ENCODE data around the gene NEK1.
A peak's percentile ranks its signal among the peaks of the same experiment; 100 is the strongest.

Gene NEK1

DNA sequence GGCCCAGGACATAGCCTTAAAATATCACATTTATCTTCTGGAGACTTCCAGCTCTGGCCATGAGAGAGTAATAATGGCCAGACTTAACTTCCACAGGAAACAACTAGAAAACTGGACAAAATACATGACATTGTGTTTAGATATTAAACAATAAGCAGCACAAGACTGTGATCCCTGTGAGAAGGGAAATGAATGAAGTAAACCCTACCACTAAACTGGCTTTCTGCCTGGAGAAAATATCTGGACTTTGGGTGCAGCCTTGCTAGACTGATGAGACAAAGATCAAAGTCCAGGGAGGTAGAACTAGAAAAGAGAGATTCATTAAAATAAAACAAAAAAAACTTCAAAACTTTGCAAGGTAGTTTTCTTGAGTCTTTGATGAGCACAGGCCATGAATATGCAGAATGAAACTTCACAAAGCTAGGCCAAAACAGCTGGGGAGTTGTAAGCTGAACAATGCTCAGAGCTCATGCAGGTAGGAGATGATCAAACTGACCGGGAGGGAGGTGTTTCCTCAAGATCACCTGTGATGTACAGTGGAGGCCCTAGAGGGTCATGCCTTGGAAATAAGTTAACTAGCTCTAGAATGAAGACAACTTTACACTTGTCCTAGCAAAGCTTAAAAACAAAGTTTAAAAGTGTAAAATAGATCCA, 194.6 kb downstream of the NEK1 start:
- Mint-ChIP-seq H3K36me3 (ENCODE audit: low read depth) (peaks cover 19% of the 10 kb centered on the region), H3K27me3 (no peaks in the 10 kb centered on the region), H3K4me3 (no peak overlapping the region), H3K9me3 (no peaks in the 10 kb centered on the region), H3K27ac (no peak overlapping the region), H3K4me1 (ENCODE audit: low read depth) (peaks cover 25% of the 10 kb centered on the region)

DNA sequence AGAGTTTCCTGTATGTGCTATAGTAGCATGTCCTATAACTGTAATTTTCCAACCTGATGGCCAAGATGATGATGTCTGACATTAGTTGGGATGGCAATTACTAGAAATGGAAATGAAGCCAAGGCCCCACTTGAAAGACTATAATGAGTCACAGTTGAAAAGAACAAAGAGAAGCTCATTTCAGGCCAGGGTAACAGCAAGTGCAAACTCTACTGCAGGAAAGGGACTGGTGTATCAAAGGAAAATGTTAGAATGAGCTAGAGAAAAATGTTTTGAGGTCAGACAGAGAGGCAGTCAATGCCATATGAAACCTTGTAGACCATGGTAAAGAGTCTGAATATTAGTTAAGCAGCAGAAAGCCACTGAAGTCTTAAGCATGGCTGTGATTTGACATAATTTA, 195.4 kb downstream of the NEK1 start:
- Mint-ChIP-seq H3K27me3 (no peaks in the 10 kb centered on the region), H3K4me1 (ENCODE audit: low read depth) (peaks cover 32% of the 10 kb centered on the region), H3K4me3 (no peak overlapping the region), H3K9me3 (no peaks in the 10 kb centered on the region), H3K36me3 (ENCODE audit: low read depth) (peaks cover 13% of the 10 kb centered on the region), H3K27ac (peak overlapping the region; percentile 14)

DNA sequence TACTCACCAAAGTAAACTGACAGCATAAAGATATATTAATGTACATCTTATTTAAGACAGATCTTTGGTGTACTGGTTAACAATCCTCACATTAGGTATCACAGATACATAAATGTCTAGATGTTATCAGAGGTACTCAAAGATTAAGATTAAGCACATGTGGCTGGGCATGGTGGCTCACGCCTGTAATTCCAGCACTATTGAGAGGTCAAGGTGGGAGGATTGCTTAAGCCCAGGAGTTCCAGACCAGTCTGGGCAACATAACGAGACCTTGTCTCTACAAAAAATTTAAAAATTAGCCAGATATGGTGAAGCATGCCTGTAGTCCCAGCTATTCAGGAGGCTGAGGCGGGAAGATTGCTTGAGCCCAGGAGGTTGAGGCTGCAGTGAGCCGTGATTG, 195.9 kb downstream of the NEK1 start:
- Mint-ChIP-seq H3K4me1 (ENCODE audit: low read depth) (peaks cover 36% of the 10 kb centered on the region), H3K9me3 (no peaks in the 10 kb centered on the region), H3K27me3 (no peaks in the 10 kb centered on the region), H3K36me3 (ENCODE audit: low read depth) (peaks cover 8% of the 10 kb centered on the region), H3K27ac (peak overlapping the region; percentile 57), H3K4me3 (no peak overlapping the region)

DNA sequence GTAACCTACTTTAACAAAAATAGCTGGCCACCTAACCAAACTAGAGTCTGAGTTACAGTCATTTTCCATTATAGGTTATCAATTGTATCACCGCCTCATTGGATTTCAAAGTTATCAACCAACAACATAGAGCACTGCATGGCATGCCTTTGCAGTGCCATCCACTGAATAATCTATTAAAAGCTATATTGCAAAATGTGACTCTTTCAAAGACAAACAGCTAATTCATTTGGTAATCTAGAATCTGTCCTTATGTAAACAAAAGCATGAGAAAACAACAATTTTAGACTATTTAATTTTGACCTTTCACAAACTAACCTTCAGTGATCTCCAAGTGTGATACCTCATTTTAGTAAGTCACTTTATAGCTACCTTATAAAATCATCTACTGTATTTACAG, 197.5 kb downstream of the NEK1 start:
- Mint-ChIP-seq H3K36me3 (ENCODE audit: low read depth) (peaks cover 6% of the 10 kb centered on the region), H3K9me3 (no peaks in the 10 kb centered on the region), H3K27me3 (no peaks in the 10 kb centered on the region), H3K27ac (no peak overlapping the region), H3K4me1 (ENCODE audit: low read depth) (peaks cover 49% of the 10 kb centered on the region), H3K4me3 (no peak overlapping the region)

DNA sequence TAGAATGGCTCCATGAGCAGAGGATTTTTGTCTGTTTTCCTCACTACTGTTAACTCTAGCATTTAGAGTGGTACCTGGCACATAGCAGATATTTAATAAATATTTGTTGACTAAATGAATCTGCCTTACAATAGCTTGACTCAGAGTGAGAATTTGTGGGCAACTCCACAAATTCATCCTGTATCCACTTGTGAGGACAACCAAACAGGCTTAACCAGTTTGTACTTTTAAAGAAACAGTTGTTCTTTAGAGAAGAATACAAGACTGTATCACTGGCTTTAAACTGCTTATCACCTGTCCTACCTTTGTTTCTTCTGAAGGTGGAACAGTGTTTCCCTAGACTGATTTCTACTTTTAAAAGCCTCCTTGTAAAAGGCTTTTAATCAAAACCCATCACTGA, 200.3 kb downstream of the NEK1 start:
- Mint-ChIP-seq H3K27ac (no peak overlapping the region), H3K36me3 (ENCODE audit: low read depth) (peaks cover 2% of the 10 kb centered on the region), H3K9me3 (no peaks in the 10 kb centered on the region), H3K27me3 (no peaks in the 10 kb centered on the region), H3K4me1 (ENCODE audit: low read depth) (peaks cover 44% of the 10 kb centered on the region), H3K4me3 (no peak overlapping the region)

DNA sequence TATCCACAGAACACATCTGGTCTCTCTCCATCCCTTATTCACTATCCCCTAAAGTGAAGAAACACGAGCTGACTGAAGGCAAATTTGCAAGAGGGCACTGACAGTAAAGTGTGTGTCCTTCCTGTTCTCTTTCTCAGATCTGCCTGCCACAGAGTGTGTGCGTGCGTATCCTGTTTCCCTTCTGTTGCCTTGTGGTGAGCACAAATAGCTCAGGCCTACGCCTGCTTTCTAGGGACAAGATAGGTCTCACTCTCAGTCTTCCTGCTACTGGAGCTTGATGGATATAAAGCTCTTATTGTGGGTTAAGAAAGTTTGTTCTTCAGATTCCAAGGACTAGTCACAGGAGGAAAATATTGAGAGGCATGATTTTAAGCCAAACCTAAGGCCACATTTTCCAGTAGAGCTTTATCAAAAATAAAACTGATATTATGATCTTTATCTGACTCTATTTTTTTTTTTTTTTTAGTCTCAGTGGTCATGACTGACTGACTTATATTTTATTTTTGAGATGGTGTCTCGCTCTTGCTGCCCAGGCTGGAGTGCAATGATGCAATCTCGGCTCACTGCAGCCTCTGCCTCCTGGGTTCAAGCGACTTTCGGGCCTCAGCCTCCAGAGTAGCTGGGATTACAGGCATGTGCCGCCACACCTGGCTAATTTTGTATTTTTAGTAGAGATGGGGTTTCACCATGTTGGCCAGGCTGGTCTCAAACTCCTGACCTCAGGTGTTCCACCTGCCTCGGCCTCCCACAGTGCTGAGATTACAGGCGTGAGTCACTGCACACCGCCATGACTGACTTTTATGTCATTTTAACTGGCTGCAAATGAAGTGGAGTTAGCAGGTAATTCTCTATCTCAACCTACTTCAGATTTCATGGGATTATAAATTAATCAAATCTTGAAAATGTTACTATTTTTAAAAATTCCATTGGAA, 201.3 kb downstream of the NEK1 start:
- H3K4me1 Mint-ChIP-seq (ENCODE audit: low read depth), result peaks cover 34% of the 10 kb centered on the region
- H3K9me3 Mint-ChIP-seq, result no peaks in the 10 kb centered on the region
- H3K4me3 Mint-ChIP-seq, result peak overlapping the region; percentile 43
- H3K36me3 Mint-ChIP-seq (ENCODE audit: low read depth), result no peaks in the 10 kb centered on the region
- H3K27ac Mint-ChIP-seq, result peak overlapping the region; percentile 86
- H3K27me3 Mint-ChIP-seq, result no peaks in the 10 kb centered on the region

DNA sequence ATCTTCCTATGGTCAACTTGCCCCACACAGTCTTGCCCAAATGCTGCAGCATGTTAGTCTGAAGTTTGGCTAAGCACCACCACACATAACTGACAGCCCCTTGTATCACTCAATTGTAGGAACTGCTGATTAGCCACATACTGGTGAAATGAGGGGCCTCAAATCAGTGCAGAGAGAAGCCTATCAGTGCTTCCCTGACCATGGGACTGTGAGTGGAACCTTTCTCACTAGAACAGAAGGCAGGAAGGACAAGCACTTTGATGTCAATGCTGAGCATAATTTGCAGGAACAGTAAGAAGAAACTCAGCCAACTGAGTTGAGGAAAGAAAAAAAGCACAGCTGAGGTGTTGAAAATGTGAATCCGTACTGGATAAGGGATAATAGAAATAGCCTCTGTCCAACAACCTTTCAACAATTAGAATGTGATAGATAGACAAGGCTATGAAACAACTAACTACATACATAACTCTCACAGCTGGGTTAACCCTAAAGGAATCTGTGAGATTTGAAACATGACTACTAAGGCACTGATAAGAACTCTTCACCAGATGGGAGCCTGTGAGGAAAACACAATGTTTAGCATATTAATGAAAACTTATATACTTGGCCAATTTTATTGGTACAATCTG, 205.1 kb downstream of the NEK1 start:
- Mint-ChIP-seq H3K36me3 (ENCODE audit: low read depth) (peaks cover 4% of the 10 kb centered on the region), H3K27ac (no peak overlapping the region), H3K4me3 (no peak overlapping the region), H3K4me1 (ENCODE audit: low read depth) (peaks cover 23% of the 10 kb centered on the region), H3K9me3 (no peaks in the 10 kb centered on the region), H3K27me3 (no peaks in the 10 kb centered on the region)

DNA sequence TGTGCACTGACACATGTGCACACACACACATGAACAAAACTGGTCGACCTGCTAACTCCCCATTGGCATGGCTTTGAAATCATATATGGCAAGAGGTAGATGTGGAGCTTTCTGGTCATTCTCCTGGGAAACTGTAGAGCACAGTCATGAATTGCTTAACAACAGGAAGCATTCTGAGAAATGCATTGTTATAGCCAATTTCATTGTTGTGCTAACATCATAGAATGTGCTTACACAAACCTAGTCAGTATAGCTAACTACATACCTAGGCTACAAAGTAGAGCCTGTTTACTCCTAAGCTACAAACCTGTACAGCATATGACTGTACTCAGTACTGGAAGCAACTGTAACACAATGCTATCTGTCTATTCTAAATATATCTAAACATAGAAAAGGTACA, 207.4 kb downstream of the NEK1 start:
- Mint-ChIP-seq H3K4me1 (ENCODE audit: low read depth) (peaks cover 3% of the 10 kb centered on the region), H3K4me3 (no peak overlapping the region), H3K36me3 (ENCODE audit: low read depth) (peaks cover 15% of the 10 kb centered on the region), H3K9me3 (no peaks in the 10 kb centered on the region), H3K27ac (no peak overlapping the region), H3K27me3 (no peaks in the 10 kb centered on the region)

DNA sequence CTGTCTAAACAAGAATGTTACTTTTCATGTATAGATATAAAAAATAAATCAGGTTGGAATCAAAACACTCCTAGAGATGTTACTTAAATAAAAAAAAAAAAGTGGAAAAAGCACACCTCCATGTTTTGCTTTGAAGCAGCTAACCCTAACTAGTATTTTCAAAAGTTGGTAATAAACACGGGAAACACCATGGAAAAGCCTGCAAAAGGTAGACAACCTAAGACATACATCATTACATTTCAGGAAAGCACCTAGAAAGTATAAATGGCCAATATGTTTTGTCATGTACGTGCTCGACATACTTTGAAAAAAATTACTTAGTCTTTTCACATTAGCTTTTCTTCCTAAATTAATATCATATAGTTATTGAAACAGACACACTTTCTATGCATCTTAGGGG, 211.6 kb downstream of the NEK1 start:
- Mint-ChIP-seq H3K9me3 (no peaks in the 10 kb centered on the region), H3K4me3 (no peak overlapping the region), H3K4me1 (ENCODE audit: low read depth) (no peaks in the 10 kb centered on the region), H3K36me3 (ENCODE audit: low read depth) (peaks cover 22% of the 10 kb centered on the region), H3K27me3 (no peaks in the 10 kb centered on the region), H3K27ac (no peak overlapping the region)

DNA sequence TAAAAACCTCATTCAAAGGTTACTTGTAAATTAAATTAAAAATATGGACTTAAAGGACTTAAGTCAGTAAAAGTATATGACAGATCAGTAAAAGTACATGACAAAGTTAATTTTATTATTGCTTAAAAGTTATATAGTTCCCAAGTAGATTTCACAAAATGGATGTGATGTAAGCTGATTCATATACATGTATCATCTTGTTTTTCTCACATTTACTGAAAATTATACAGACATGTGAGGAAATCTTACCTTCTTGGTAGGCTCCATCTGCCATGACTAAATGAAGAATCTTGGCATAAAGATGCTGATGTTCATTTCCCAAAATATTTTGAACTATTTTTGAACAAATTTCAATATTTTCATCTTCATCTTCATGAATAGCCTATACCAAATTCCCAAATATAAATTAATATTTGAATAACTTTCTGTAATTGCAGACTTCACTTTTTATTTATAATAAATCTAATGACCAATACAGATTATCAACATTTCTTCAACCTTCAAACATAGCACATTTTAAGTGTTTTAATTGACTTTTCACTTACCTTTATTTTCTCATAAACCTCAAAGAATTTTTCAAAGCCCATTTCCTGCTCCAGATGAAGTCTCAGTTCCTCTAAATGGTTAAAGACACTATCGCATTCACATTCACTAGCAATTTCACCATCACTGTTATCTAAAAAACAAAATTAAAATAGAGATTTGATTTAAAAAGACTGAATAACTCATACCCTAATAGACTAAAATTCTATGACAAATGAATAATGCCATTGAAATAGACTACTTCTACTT, 212.2 kb downstream of the NEK1 start:
- Mint-ChIP-seq H3K27me3 (no peaks in the 10 kb centered on the region), H3K4me1 (ENCODE audit: low read depth) (no peaks in the 10 kb centered on the region), H3K9me3 (no peaks in the 10 kb centered on the region), H3K4me3 (no peak overlapping the region), H3K36me3 (ENCODE audit: low read depth) (peaks cover 22% of the 10 kb centered on the region), H3K27ac (no peak overlapping the region)

DNA sequence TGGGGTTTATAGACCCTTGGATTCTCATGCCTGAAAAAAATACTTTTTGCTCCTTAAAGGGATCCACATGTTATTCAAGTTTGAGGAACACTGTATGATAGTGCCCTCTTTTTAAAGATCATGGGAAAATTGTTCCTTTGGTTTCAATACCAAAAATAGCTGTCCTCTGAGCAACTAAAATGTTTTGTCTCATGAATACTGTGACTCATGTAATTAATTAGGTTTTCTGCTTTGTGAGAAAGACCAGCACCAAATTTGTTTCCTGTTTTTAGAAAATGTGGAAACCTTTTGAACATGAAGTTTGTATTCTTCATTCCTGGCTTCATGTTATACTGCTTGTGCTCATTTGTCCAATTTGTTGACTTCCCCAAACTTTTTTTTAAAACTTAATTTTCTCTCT, 214.1 kb downstream of the NEK1 start:
- Mint-ChIP-seq H3K4me1 (ENCODE audit: low read depth) (no peaks in the 10 kb centered on the region), H3K36me3 (ENCODE audit: low read depth) (peaks cover 17% of the 10 kb centered on the region), H3K4me3 (no peak overlapping the region), H3K9me3 (no peaks in the 10 kb centered on the region), H3K27ac (no peak overlapping the region), H3K27me3 (no peaks in the 10 kb centered on the region)

DNA sequence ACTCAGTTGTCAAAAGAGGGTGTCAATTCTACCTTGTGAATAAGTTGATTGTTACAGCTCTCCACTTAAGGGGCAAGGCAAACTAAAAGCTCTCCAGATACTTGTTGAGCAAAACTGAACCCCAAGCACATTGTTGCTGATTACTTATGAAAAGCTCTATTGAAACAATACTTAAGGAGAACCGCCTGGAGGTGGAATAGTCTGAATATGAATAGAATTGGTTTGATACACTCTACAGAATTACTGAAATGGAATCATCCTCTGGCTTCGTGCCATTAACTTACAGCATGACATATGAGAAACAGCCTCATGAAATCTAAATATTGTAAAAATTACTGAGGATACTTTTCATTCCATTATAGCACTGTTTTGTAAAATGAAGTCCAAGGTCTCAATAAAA, 214.6 kb downstream of the NEK1 start:
- no peak overlapping the region for H3K4me3 Mint-ChIP-seq
- no peak overlapping the region for H3K27ac Mint-ChIP-seq
- H3K9me3 Mint-ChIP-seq, result no peaks in the 10 kb centered on the region
- H3K36me3 Mint-ChIP-seq (ENCODE audit: low read depth), result peaks cover 17% of the 10 kb centered on the region
- H3K27me3 Mint-ChIP-seq, result no peaks in the 10 kb centered on the region
- no peaks in the 10 kb centered on the region for H3K4me1 Mint-ChIP-seq (ENCODE audit: low read depth)

DNA sequence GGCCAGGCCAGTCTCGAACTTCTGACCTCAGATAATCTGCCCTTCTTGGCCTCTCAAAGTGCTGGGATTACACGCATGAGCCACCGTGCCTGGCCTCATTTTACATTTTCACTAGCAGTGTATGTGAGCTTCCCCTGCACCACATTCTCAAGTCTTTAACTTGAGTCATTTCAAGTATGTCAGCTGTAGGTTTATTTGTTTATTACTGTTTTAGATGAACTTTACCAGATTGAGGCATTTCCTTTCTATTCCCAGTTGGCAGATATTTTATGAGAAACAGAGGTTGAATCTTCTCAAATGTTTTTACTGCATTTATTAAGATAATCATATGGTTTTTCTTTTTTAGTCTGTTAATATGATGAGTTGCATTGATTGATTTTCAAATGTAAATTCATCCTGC, 227.0 kb downstream of the NEK1 start:
- H3K27me3 Mint-ChIP-seq, result no peaks in the 10 kb centered on the region
- H3K36me3 Mint-ChIP-seq (ENCODE audit: low read depth), result peaks cover 3% of the 10 kb centered on the region
- no peaks in the 10 kb centered on the region for H3K4me1 Mint-ChIP-seq (ENCODE audit: low read depth)
- peaks cover 12% of the 10 kb centered on the region for H3K9me3 Mint-ChIP-seq
- H3K4me3 Mint-ChIP-seq, result no peak overlapping the region
- H3K27ac Mint-ChIP-seq, result no peak overlapping the region

DNA sequence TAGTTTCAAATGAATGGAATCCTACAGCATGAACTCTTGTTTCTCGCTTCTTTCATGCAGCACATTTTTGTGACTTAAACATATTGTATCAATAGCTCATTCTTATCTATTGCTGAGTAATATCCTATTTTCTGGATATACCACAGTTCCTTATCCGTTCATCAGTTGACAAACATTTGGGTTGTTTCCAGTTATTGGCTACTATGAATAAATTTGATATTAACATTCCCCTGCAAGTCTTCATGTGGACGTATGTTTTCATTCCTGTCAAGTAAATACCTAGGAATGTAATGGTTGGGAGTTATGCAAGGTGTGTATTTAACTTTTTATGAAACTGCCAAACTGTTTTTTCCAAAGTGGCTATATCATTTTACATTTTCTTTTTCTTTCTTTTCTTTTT, 227.6 kb downstream of the NEK1 start:
- Mint-ChIP-seq H3K36me3 (ENCODE audit: low read depth) (peaks cover 3% of the 10 kb centered on the region), H3K27ac (no peak overlapping the region), H3K4me3 (no peak overlapping the region), H3K9me3 (peaks cover 12% of the 10 kb centered on the region), H3K4me1 (ENCODE audit: low read depth) (no peaks in the 10 kb centered on the region), H3K27me3 (no peaks in the 10 kb centered on the region)

DNA sequence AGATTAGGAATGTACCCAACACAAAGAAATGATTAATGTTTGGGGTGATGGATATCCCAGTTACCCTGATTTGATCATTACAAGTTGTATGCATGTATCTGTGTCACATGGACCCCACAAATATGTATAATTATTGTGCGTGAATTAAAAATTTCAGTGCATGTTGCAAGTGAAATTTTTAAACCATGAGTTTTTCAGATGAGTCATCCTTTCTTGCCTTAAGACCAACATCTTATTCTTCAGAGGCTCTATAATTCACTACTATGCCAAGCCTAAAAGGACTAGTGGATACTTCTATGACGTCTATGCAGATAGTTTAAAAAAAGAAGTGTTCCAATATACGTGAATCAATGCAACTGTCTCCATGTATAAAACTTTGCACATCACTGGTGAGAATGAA, 228.7 kb downstream of the NEK1 start:
- no peak overlapping the region for H3K4me3 Mint-ChIP-seq
- no peaks in the 10 kb centered on the region for H3K36me3 Mint-ChIP-seq (ENCODE audit: low read depth)
- H3K4me1 Mint-ChIP-seq (ENCODE audit: low read depth), result no peaks in the 10 kb centered on the region
- H3K9me3 Mint-ChIP-seq, result peaks cover 15% of the 10 kb centered on the region
- H3K27me3 Mint-ChIP-seq, result no peaks in the 10 kb centered on the region
- no peak overlapping the region for H3K27ac Mint-ChIP-seq

Data from stimulated activated naive CD8-positive, alpha-beta T cell treated with anti-CD3 and anti-CD28 coated beads, Interleukin-15, Interleukin-2, amounts not matched to agents 100 ng/mL and 50 ng/mL, for 24 hours (primary cell).